Brain microvascular endothelial cell (primary cell): ENCODE data around the gene SDK1.

Experiments
- DNase-seq: peaks from one replicate; pipeline ENCODE4 v3.0.0-alpha.2; 2020
- H3K27ac ChIP-seq: fragments of 250-450 bp; sonication (Bioruptor Pico); 2 replicates; pipeline ENCODE4 v1.5.1; 2020; ENCODE audit warnings: mild to moderate bottlenecking, moderate library complexity
- H3K27me3 ChIP-seq: fragments of 250-450 bp; sonication (Bioruptor Pico); replicated peaks from 2 replicates; pipeline ENCODE4 v1.5.1; 2020; ENCODE audit warnings: mild to moderate bottlenecking
- H3K36me3 ChIP-seq: fragments of 250-450 bp; sonication (Bioruptor Pico); replicated peaks from 2 replicates; pipeline ENCODE4 v1.5.1; 2020; ENCODE audit warnings: mild to moderate bottlenecking
- H3K4me3 ChIP-seq: 2 replicates; pipeline ENCODE4 v1.5.1; 2011; ENCODE audit warnings: low read depth, mild to moderate bottlenecking, control low read depth, low read length, moderate library complexity
- in situ Hi-C: cut with HindIII; loops from 2 replicates; pipeline ENCODE4 v1.10.0; 2017; ENCODE audit warnings: low sequenced_read_pairs, low pct_ligation_motif_present
- TF ChIP-seq, protein P1 (sequence below): IDR thresholded peaks from 2 replicates; pipeline ENCODE4 v1.5.1; 2011; ENCODE audit warnings: low read depth, mild to moderate bottlenecking, moderate library complexity, low read length, control low read depth, inconsistent platforms; ENCODE audit errors: missing control alignments

Gene SDK1

DNA sequence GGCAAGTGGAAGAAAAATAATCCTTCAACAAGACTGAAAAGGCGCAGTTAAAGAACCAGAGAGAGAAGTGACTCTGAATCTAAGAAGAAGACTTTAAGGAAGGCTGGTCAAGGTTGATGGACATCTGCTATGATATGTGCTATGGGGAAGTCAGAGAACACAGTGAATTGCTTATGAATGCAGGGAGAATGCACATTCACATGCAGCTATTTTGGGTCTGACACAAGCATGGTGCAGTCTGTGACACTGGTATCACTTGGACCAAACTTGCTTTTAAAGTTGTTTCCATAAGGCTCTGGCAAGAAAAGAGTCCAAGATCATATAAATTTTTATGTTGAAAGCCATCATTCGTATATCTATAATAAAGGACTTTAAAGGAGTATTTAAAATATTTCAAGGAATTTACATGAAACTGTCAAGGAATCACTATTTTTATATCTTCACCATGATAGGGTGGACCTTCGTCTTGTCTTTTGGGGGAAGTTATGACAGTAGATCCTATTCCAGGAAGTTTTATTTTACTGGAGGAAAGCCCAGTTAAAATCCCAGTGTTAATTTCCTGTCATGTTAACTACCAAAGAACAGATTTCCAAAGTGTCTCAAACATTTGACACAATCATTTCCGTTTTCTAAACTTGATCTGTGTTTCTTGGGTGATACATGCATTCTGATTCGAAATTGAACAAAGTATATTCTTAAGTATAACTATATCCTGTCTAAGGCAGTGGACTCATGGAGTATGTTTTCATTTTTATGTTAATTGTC is 239.6 kb downstream of the SDK1 start:
- in situ Hi-C loops: no loop called here
- Histone ChIP-seq H3K27ac (no peak overlapping the region), H3K27me3 (no peaks in the 10 kb centered on the region), H3K36me3 (no peaks in the 10 kb centered on the region), H3K4me3 (no peak overlapping the region)
- DNase-seq: no peak
- TF ChIP-seq, protein P1, sequence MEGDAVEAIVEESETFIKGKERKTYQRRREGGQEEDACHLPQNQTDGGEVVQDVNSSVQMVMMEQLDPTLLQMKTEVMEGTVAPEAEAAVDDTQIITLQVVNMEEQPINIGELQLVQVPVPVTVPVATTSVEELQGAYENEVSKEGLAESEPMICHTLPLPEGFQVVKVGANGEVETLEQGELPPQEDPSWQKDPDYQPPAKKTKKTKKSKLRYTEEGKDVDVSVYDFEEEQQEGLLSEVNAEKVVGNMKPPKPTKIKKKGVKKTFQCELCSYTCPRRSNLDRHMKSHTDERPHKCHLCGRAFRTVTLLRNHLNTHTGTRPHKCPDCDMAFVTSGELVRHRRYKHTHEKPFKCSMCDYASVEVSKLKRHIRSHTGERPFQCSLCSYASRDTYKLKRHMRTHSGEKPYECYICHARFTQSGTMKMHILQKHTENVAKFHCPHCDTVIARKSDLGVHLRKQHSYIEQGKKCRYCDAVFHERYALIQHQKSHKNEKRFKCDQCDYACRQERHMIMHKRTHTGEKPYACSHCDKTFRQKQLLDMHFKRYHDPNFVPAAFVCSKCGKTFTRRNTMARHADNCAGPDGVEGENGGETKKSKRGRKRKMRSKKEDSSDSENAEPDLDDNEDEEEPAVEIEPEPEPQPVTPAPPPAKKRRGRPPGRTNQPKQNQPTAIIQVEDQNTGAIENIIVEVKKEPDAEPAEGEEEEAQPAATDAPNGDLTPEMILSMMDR: no peak

DNA sequence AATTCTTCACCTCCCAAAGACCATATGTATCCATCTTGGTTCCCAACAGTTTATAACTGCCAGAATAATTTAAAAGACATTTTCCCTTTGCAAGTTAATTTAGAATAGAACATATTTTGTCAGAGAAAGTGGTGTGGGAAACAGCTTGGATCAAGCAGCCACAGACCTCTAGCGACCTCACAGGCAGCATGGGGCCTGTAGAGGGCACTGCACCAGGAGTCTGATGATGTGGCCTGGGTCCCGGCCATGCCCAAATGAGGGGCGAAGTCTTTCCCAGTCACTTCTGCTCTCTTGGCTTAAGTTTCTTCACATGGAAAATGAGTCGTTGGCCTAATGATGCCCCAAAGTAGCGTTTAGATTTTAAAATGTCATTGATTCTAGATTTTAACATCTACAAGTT is 243.2 kb downstream of the SDK1 start:
- Histone ChIP-seq H3K27ac (no peak overlapping the region), H3K4me3 (no peak overlapping the region), H3K27me3 (no peaks in the 10 kb centered on the region), H3K36me3 (no peaks in the 10 kb centered on the region)
- TF ChIP-seq, protein P1: peak; percentile 23
- in situ Hi-C loops: no loop called here
- DNase-seq: no peak

DNA sequence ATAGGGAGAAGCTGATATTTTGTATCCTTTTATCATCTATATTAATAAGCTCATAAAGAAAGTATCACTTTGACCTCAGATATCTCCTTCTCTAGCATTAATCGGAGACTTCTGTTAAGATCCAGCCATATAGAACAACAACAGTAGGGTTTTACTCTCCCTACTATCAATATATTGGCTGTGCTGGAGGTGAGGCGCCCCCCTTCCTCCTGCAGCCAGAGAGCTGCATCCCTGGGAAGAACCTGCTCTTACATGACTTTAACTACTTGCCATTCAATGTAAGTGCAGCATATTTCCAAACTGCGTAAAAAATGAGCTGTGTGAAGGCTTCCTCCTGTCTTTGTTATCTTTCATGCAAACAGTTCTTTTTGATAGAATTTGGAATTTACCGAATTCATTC is 247.8 kb downstream of the SDK1 start:
- TF ChIP-seq, protein P1: no peak
- in situ Hi-C loops: no loop called here
- Histone ChIP-seq H3K27ac (no peak overlapping the region), H3K4me3 (no peak overlapping the region), H3K27me3 (no peaks in the 10 kb centered on the region), H3K36me3 (no peaks in the 10 kb centered on the region)
- no peak for DNase-seq

DNA sequence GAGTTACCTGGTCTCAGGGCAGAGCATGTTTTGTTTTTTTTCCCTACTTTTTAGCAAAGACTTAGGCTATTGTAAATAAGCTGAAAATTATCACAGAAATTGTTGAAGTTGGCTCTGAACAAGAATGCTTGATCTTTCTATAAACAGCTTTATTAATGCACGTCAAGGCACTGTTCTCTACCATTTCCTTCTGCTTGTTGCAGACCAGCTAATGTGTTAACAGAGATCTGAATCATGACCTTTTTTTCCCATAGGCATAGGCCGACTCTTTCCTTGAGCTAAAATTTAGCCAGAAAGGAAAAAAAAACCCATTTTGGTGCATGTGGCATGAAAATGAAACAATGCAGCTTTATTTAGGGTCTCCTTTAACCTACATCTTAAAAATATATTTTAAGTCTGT is 248.5 kb downstream of the SDK1 start:
- no peaks in the 10 kb centered on the region for H3K36me3 ChIP-seq
- no peak for DNase-seq
- H3K4me3 ChIP-seq: no peak overlapping the region
- H3K27ac ChIP-seq: no peak overlapping the region
- TF ChIP-seq, protein P1: no peak
- in situ Hi-C loops: no loop called here
- H3K27me3 ChIP-seq: no peaks in the 10 kb centered on the region

DNA sequence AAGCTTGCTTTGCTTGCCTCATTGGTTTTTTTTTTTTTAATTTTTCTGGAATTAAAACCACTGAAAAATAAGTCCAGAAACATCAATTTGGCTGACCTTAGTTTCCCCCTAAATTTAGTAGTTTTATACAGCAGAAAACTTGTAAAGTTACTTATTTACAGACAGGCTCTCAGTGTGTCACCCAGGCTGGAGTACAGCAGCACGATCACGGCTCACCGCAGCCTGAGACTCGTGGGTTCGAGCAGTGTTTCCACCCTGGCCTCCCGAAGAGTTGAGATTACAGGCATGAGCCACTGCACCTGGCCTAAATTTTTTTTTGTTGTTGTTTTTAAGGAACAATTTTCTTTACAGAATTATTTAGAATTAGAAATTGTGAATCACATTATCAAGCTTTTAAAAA is 250.5 kb downstream of the SDK1 start:
- in situ Hi-C loops: no loop called here
- TF ChIP-seq, protein P1: no peak
- Histone ChIP-seq H3K36me3 (no peaks in the 10 kb centered on the region), H3K27me3 (no peaks in the 10 kb centered on the region), H3K27ac (no peak overlapping the region), H3K4me3 (no peak overlapping the region)
- DNase-seq: no peak

DNA sequence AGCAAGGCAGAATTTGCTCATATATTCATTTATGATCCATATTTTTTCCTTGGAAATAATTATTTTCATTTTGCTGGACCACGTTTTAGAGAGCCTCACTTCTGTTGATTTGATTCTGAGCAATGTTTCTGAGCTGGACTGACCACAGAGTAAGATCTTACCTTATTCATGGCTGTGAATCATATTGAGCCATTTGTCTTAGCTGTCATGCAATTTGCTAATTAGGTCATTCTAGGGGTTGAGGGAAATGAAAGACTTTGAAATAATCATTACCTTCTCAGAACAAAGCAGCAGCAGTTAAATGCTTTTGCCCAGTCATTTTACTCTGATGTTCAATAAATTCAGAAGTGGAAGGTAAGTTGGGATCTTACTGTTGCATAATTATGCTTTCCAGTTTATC is 251.4 kb downstream of the SDK1 start:
- in situ Hi-C loops: no loop called here
- TF ChIP-seq, protein P1: no peak
- no peak overlapping the region for H3K4me3 ChIP-seq
- no peaks in the 10 kb centered on the region for H3K36me3 ChIP-seq
- H3K27ac ChIP-seq: no peak overlapping the region
- no peak for DNase-seq
- H3K27me3 ChIP-seq: no peaks in the 10 kb centered on the region
